GM18511 (cell line): ENCODE data around the gene MCL1.
"Not testable (repeated sequence)": the region's sequence is repeated elsewhere in the genome, so short reads cannot be mapped to it uniquely, and the experiment has no call there.

Source experiments
- ATAC-seq: cut with Tn5 transposase; IDR thresholded peaks from one replicate; pipeline ENCODE4 v1.9.1; 2021; ENCODE audit warnings: mild to moderate bottlenecking, moderate library complexity; ENCODE audit not compliant: unreplicated experiment

Gene MCL1

GRCh38 chr1:150603711-150604110 is 24.3 kb upstream of the MCL1 start:
- ATAC-seq = no peak

- not testable (repeated sequence) for ATAC-seq
Observed at GRCh38 chr1:150602372-150602771, 23.0 kb upstream of the MCL1 start.

GRCh38 chr1:150601540-150601939 is 22.1 kb upstream of the MCL1 start:
- no peak for ATAC-seq

- ATAC-seq = not testable (repeated sequence)
Observed at GRCh38 chr1:150598346-150598745, 18.9 kb upstream of the MCL1 start.

- no peak for ATAC-seq
Observed at GRCh38 chr1:150596976-150597375, 17.6 kb upstream of the MCL1 start.

- no peak for ATAC-seq
Observed at GRCh38 chr1:150596095-150596892, 16.9 kb upstream of the MCL1 start.

GRCh38 chr1:150582371-150582770 is 3.0 kb upstream of the MCL1 start:
- ATAC-seq = no peak

- ATAC-seq = not testable (repeated sequence)
Observed at GRCh38 chr1:150581962-150582361, 2.6 kb upstream of the MCL1 start.

- ATAC-seq = not testable (repeated sequence)
Observed at GRCh38 chr1:150581437-150581836, 2.0 kb upstream of the MCL1 start.

- not testable (repeated sequence) for ATAC-seq
Observed at GRCh38 chr1:150580966-150581365, 1.6 kb upstream of the MCL1 start.

GRCh38 chr1:150579945-150580642 is 684 bp upstream of the MCL1 start:
- no peak for ATAC-seq

GRCh38 chr1:150578272-150579109 is 919 bp downstream of the MCL1 start:
- no peak for ATAC-seq

GRCh38 chr1:150577557-150578271 is 1.7 kb downstream of the MCL1 start:
- ATAC-seq = no peak

GRCh38 chr1:150576794-150577556 is 2.4 kb downstream of the MCL1 start:
- no peak for ATAC-seq

GRCh38 chr1:150576367-150576711 is 3.1 kb downstream of the MCL1 start:
- ATAC-seq = no peak

GRCh38 chr1:150575518-150576366 is 3.7 kb downstream of the MCL1 start:
- no peak for ATAC-seq

GRCh38 chr1:150575072-150575489 is 4.3 kb downstream of the MCL1 start:
- ATAC-seq = no peak

- ATAC-seq = no peak
Observed at GRCh38 chr1:150574260-150575071, 4.9 kb downstream of the MCL1 start.
